ENCODE results near the gene RNF31.

DNA sequence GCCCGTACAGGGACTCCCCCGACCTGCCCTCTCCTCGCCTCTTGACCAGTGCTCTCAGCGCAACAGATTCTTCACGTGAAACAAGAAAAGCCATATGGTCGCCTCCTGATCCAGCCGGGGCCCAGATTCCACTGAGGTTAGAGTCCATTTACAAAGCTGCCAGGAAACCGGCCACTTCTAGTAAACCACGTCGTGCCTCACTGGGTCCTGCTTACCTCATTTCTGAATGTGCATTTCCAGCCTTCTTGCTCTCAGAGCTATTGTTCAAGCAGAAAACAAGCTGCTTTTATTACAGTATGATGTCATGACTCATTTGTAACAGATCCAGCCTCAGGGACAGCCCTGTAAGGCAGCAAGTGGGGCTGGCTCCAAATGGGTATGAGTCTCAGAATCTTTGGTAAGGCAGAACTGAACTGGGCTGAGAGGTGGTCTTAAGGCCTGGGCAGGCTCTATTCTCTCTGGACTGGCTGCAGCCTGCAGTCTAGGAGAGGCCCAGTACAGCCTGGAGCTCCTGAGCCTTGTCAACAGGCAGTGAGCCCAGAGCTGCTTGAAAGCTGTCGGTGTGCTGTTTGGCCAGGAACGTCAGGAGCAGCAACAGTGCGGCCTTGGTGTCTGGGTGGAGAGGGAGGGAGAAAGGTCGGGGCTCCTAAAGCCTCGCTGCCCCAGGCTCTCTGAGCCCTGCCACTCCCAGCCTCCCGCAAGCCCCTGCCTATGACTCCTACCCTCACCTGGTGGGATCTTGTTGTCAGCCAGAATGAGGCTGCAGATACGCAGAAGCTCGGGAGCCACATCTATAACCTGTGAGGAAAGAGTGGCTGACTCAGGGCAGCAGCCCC lies 32.9 kb downstream of the RNF31 start:
- TF ChIP-seq EZH2phosphoT487 (IDR thresholded peaks at IDR 0.05; ENCODE audit: borderline replicate concordance, low read depth) (no peak), RFX5 (IDR thresholded peaks at IDR 0.05; ENCODE audit: low read length) (no peak), GATA2 (CRISPR knock-in tag; IDR thresholded peaks at IDR 0.05) (no peak), YY1 (IDR thresholded peaks at IDR 0.05; ENCODE audit: low read depth) (no peak), SMC3 (IDR thresholded peaks at IDR 0.05; ENCODE audit: low read depth, low read length) (no peak), MXI1 (IDR thresholded peaks at IDR 0.05; ENCODE audit: low read depth, low read length) (no peak), EP300 (IDR thresholded peaks at IDR 0.05; ENCODE audit: borderline replicate concordance in 1 of 2, low read depth in 1 of 2, low read length in 1 of 2) (no peak)
- TF ChIP-seq, protein P1, sequence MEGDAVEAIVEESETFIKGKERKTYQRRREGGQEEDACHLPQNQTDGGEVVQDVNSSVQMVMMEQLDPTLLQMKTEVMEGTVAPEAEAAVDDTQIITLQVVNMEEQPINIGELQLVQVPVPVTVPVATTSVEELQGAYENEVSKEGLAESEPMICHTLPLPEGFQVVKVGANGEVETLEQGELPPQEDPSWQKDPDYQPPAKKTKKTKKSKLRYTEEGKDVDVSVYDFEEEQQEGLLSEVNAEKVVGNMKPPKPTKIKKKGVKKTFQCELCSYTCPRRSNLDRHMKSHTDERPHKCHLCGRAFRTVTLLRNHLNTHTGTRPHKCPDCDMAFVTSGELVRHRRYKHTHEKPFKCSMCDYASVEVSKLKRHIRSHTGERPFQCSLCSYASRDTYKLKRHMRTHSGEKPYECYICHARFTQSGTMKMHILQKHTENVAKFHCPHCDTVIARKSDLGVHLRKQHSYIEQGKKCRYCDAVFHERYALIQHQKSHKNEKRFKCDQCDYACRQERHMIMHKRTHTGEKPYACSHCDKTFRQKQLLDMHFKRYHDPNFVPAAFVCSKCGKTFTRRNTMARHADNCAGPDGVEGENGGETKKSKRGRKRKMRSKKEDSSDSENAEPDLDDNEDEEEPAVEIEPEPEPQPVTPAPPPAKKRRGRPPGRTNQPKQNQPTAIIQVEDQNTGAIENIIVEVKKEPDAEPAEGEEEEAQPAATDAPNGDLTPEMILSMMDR (IDR thresholded peaks at IDR 0.05), result no peak

All from SK-N-SH (cell line).